ENCODE results near the gene WDR4.
A peak's percentile ranks its signal among the peaks of the same experiment; 100 is the strongest.
"Not testable (repeated sequence)": the region's sequence is repeated elsewhere in the genome, so short reads cannot be mapped to it uniquely, and the experiment has no call there.

WDR4 gene

GRCh38 chr21:42878993-42879787 lies at the start of gene WDR4:
Gene WDR4, minus strand, starts transcription at chr21:42879539. Its CDS starts 44 bp downstream, at chr21:42879495.
- Histone ChIP-seq H3K36me3 (no peaks in the 10 kb centered on the region), H3K4me1 (ENCODE audit: control insufficient read depth in 1 of 2, insufficient read depth in 1 of 2, low read depth in 1 of 2, low read length in 1 of 2) (peaks cover 23 to 25% of the 10 kb centered on the region in 2 experiments), H3K27ac (peak within 1 kb of the TSS; percentile 84), H3K4me3 (ENCODE audit: low read depth in 1 of 2, low read length in 1 of 2) (peak within 1 kb of the TSS; percentile 63 to 92), H3K9me3 (no peaks in the 10 kb centered on the region), H3K27me3 (no peaks in the 10 kb centered on the region)
- TF ChIP-seq CTCF (IDR thresholded peaks at IDR 0.05), result peak; percentile 48

GRCh38 chr21:42927474-42928200 lies 48.3 kb upstream of the WDR4 start:
- H3K9me3 ChIP-seq; H3K27ac ChIP-seq; H3K4me3 ChIP-seq (ENCODE audit: low read depth in 1 of 2, low read length in 1 of 2); H3K27me3 ChIP-seq; H3K36me3 ChIP-seq; H3K4me1 ChIP-seq (ENCODE audit: control insufficient read depth in 1 of 2, insufficient read depth in 1 of 2, low read depth in 1 of 2, low read length in 1 of 2): not testable (repeated sequence)

- no peak for TF ChIP-seq CTCF (IDR thresholded peaks at IDR 0.05)
- Histone ChIP-seq H3K27me3 (no peaks in the 10 kb centered on the region), H3K4me3 (ENCODE audit: low read depth in 1 of 2, low read length in 1 of 2) (no peak within 1 kb of the TSS), H3K27ac (no peak within 1 kb of the TSS), H3K9me3 (no peaks in the 10 kb centered on the region), H3K36me3 (no peaks in the 10 kb centered on the region), H3K4me1 (ENCODE audit: control insufficient read depth in 1 of 2, insufficient read depth in 1 of 2, low read depth in 1 of 2, low read length in 1 of 2) (peaks cover 4 to 7% of the 10 kb centered on the region in 2 experiments)
Observed at GRCh38 chr21:42925114-42925926, 46.0 kb upstream of the WDR4 start, which contains the start of gene ERVH48-1. Gene ERVH48-1, minus strand, starts transcription at chr21:42925630. Its CDS starts 6,624 bp downstream, at chr21:42919006.

- peaks cover 4 to 7% of the 10 kb centered on the region in 2 experiments for H3K4me1 ChIP-seq (ENCODE audit: control insufficient read depth in 1 of 2, insufficient read depth in 1 of 2, low read depth in 1 of 2, low read length in 1 of 2)
- H3K4me3 ChIP-seq (ENCODE audit: low read depth in 1 of 2, low read length in 1 of 2), result no peak overlapping the region
- H3K9me3 ChIP-seq, result no peaks in the 10 kb centered on the region
- TF ChIP-seq CTCF (IDR thresholded peaks at IDR 0.05), result no peak
- H3K27me3 ChIP-seq, result no peaks in the 10 kb centered on the region
- no peaks in the 10 kb centered on the region for H3K36me3 ChIP-seq
- no peak overlapping the region for H3K27ac ChIP-seq
Observed at GRCh38 chr21:42924433-42924751, 45.1 kb upstream of the WDR4 start.

GRCh38 chr21:42923553-42924432 lies 44.5 kb upstream of the WDR4 start:
- H3K9me3 ChIP-seq, result no peaks in the 10 kb centered on the region
- H3K4me3 ChIP-seq (ENCODE audit: low read depth in 1 of 2, low read length in 1 of 2), result no peak overlapping the region
- peaks cover 4 to 7% of the 10 kb centered on the region in 2 experiments for H3K4me1 ChIP-seq (ENCODE audit: control insufficient read depth in 1 of 2, insufficient read depth in 1 of 2, low read depth in 1 of 2, low read length in 1 of 2)
- no peaks in the 10 kb centered on the region for H3K27me3 ChIP-seq
- no peak overlapping the region for H3K27ac ChIP-seq
- TF ChIP-seq CTCF (IDR thresholded peaks at IDR 0.05), result peak; percentile 57
- no peaks in the 10 kb centered on the region for H3K36me3 ChIP-seq
